ENCODE measurements around the gene FATE1. TPM values are rescaled to one million over a fixed set of nuclear protein-coding genes. Genes with fewer than 3 reads are reported as not detected.

Gene FATE1
- total RNA-seq, 1 donor from 2014 or later: 0.52 TPM

GRCh38 chrX:151702026-151702714, 13.7 kb upstream of the FATE1 start:
- H3K27ac ChIP-seq (ENCODE audit: low read depth, low read length): no peak overlapping the region
- no peak overlapping the region for H3K4me3 ChIP-seq (ENCODE audit: low read length in 3 of 3)
- peaks cover 5 to 8% (median 8%) of the 10 kb centered on the region in 3 donors for H3K4me1 ChIP-seq (ENCODE audit: control insufficient read depth in 3 of 3, insufficient read depth in 3 of 3, low read length in 3 of 3)
- H3K27me3 ChIP-seq (ENCODE audit: control insufficient read depth in 3 of 3, insufficient read depth in 3 of 3, low read length in 3 of 3): no peaks in the 10 kb centered on the region
- H3K9me3 ChIP-seq (ENCODE audit: control insufficient read depth in 3 of 3, low read length in 3 of 3): no peaks in the 10 kb centered on the region
- no peak overlapping the region for H3K9ac ChIP-seq (ENCODE audit: low read depth in 1 of 3, low read length in 3 of 3)
- H3K36me3 ChIP-seq (ENCODE audit: control insufficient read depth in 3 of 3, insufficient read depth in 3 of 3, low read length in 3 of 3): no peaks in the 10 kb centered on the region

- no peaks in the 10 kb centered on the region for H3K27me3 ChIP-seq (ENCODE audit: control insufficient read depth in 3 of 3, insufficient read depth in 3 of 3, low read length in 3 of 3)
- peaks cover 5 to 8% (median 8%) of the 10 kb centered on the region in 3 donors for H3K4me1 ChIP-seq (ENCODE audit: control insufficient read depth in 3 of 3, insufficient read depth in 3 of 3, low read length in 3 of 3)
- H3K4me3 ChIP-seq (ENCODE audit: low read length in 3 of 3): no peak overlapping the region
- no peak overlapping the region for H3K9ac ChIP-seq (ENCODE audit: low read depth in 1 of 3, low read length in 3 of 3)
- H3K36me3 ChIP-seq (ENCODE audit: control insufficient read depth in 3 of 3, insufficient read depth in 3 of 3, low read length in 3 of 3): no peaks in the 10 kb centered on the region
- H3K27ac ChIP-seq (ENCODE audit: low read depth, low read length): no peak overlapping the region
- H3K9me3 ChIP-seq (ENCODE audit: control insufficient read depth in 3 of 3, low read length in 3 of 3): no peaks in the 10 kb centered on the region
Measured at GRCh38 chrX:151702741-151703340, 13.0 kb upstream of the FATE1 start.

GRCh38 chrX:151703487-151703886, 12.3 kb upstream of the FATE1 start:
- no peak overlapping the region for H3K27ac ChIP-seq (ENCODE audit: low read depth, low read length)
- H3K9me3 ChIP-seq (ENCODE audit: control insufficient read depth in 3 of 3, low read length in 3 of 3): no peaks in the 10 kb centered on the region
- peak overlapping the region in 1 of 3 donors; percentile 16 for H3K9ac ChIP-seq (ENCODE audit: low read depth in 1 of 3, low read length in 3 of 3)
- no peaks in the 10 kb centered on the region for H3K36me3 ChIP-seq (ENCODE audit: control insufficient read depth in 3 of 3, insufficient read depth in 3 of 3, low read length in 3 of 3)
- peak overlapping the region in 1 of 3 donors; percentile 38 for H3K4me3 ChIP-seq (ENCODE audit: low read length in 3 of 3)
- H3K27me3 ChIP-seq (ENCODE audit: control insufficient read depth in 3 of 3, insufficient read depth in 3 of 3, low read length in 3 of 3): no peaks in the 10 kb centered on the region
- peaks cover 5 to 8% (median 8%) of the 10 kb centered on the region in 3 donors for H3K4me1 ChIP-seq (ENCODE audit: control insufficient read depth in 3 of 3, insufficient read depth in 3 of 3, low read length in 3 of 3)

GRCh38 chrX:151704041-151704663, 11.7 kb upstream of the FATE1 start:
- H3K9ac ChIP-seq (ENCODE audit: low read depth in 1 of 3, low read length in 3 of 3): peak overlapping the region in 2 of 3 donors; percentile 20 to 45
- H3K4me3 ChIP-seq (ENCODE audit: low read length in 3 of 3): peak overlapping the region; percentile 38 to 58 (median 48)
- no peaks in the 10 kb centered on the region for H3K36me3 ChIP-seq (ENCODE audit: control insufficient read depth in 3 of 3, insufficient read depth in 3 of 3, low read length in 3 of 3)
- no peaks in the 10 kb centered on the region for H3K27me3 ChIP-seq (ENCODE audit: control insufficient read depth in 3 of 3, insufficient read depth in 3 of 3, low read length in 3 of 3)
- H3K9me3 ChIP-seq (ENCODE audit: control insufficient read depth in 3 of 3, low read length in 3 of 3): no peaks in the 10 kb centered on the region
- no peak overlapping the region for H3K27ac ChIP-seq (ENCODE audit: low read depth, low read length)
- H3K4me1 ChIP-seq (ENCODE audit: control insufficient read depth in 3 of 3, insufficient read depth in 3 of 3, low read length in 3 of 3): peaks cover 5 to 8% (median 8%) of the 10 kb centered on the region in 3 donors

DNA sequence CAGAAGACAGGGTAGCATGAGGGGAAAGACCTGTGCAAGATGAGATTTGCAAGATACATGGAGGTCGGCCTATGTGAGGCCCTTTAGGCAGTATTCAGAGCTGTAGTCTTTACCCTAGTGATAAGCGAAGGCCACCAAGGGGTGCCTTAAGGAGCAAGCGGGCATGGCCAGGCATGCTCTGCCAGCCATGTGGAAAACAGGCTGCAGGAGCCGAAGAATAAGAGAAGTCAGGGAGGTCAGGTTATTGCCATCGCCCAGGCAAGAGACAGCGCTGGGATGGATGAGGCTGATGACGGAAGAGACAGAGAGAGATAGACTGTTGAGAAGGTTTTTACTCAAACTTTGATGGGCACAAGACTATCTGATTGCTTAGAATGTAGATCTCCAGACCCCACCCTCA, 7.0 kb upstream of the FATE1 start:
- peaks cover 0 to 4% (median 3%) of the 10 kb centered on the region in 3 donors for H3K4me1 ChIP-seq (ENCODE audit: control insufficient read depth in 3 of 3, insufficient read depth in 3 of 3, low read length in 3 of 3)
- no peak overlapping the region for H3K27ac ChIP-seq (ENCODE audit: low read depth, low read length)
- H3K36me3 ChIP-seq (ENCODE audit: control insufficient read depth in 3 of 3, insufficient read depth in 3 of 3, low read length in 3 of 3): no peaks in the 10 kb centered on the region
- H3K27me3 ChIP-seq (ENCODE audit: control insufficient read depth in 3 of 3, insufficient read depth in 3 of 3, low read length in 3 of 3): peaks cover 0 to 2% (median 0%) of the 10 kb centered on the region in 3 donors
- H3K4me3 ChIP-seq (ENCODE audit: low read length in 3 of 3): no peak overlapping the region
- no peaks in the 10 kb centered on the region for H3K9me3 ChIP-seq (ENCODE audit: control insufficient read depth in 3 of 3, low read length in 3 of 3)
- no peak overlapping the region for H3K9ac ChIP-seq (ENCODE audit: low read depth in 1 of 3, low read length in 3 of 3)

- no peak overlapping the region for H3K4me3 ChIP-seq (ENCODE audit: low read length in 3 of 3)
- H3K36me3 ChIP-seq (ENCODE audit: control insufficient read depth in 3 of 3, insufficient read depth in 3 of 3, low read length in 3 of 3): no peaks in the 10 kb centered on the region
- peaks cover 0 to 4% (median 0%) of the 10 kb centered on the region in 3 donors for H3K4me1 ChIP-seq (ENCODE audit: control insufficient read depth in 3 of 3, insufficient read depth in 3 of 3, low read length in 3 of 3)
- H3K27ac ChIP-seq (ENCODE audit: low read depth, low read length): no peak overlapping the region
- no peaks in the 10 kb centered on the region for H3K9me3 ChIP-seq (ENCODE audit: control insufficient read depth in 3 of 3, low read length in 3 of 3)
- H3K9ac ChIP-seq (ENCODE audit: low read depth in 1 of 3, low read length in 3 of 3): no peak overlapping the region
- peaks cover 0 to 2% (median 0%) of the 10 kb centered on the region in 3 donors for H3K27me3 ChIP-seq (ENCODE audit: control insufficient read depth in 3 of 3, insufficient read depth in 3 of 3, low read length in 3 of 3)
Measured at GRCh38 chrX:151710457-151710856, 5.4 kb upstream of the FATE1 start.

- no peak overlapping the region for H3K9ac ChIP-seq (ENCODE audit: low read depth in 1 of 3, low read length in 3 of 3)
- H3K27ac ChIP-seq (ENCODE audit: low read depth, low read length): no peak overlapping the region
- no peaks in the 10 kb centered on the region for H3K36me3 ChIP-seq (ENCODE audit: control insufficient read depth in 3 of 3, insufficient read depth in 3 of 3, low read length in 3 of 3)
- no peaks in the 10 kb centered on the region for H3K9me3 ChIP-seq (ENCODE audit: control insufficient read depth in 3 of 3, low read length in 3 of 3)
- peaks cover 0 to 2% (median 0%) of the 10 kb centered on the region in 3 donors for H3K27me3 ChIP-seq (ENCODE audit: control insufficient read depth in 3 of 3, insufficient read depth in 3 of 3, low read length in 3 of 3)
- no peak overlapping the region for H3K4me3 ChIP-seq (ENCODE audit: low read length in 3 of 3)
- peaks cover 0 to 4% (median 0%) of the 10 kb centered on the region in 3 donors for H3K4me1 ChIP-seq (ENCODE audit: control insufficient read depth in 3 of 3, insufficient read depth in 3 of 3, low read length in 3 of 3)
Measured at GRCh38 chrX:151711154-151711553, 4.7 kb upstream of the FATE1 start.

GRCh38 chrX:151711787-151712186, 4.0 kb upstream of the FATE1 start:
- Histone ChIP-seq H3K9ac (ENCODE audit: low read depth in 1 of 3, low read length in 3 of 3) (no peak overlapping the region), H3K27me3 (ENCODE audit: control insufficient read depth in 3 of 3, insufficient read depth in 3 of 3, low read length in 3 of 3) (peaks cover 0 to 2% (median 0%) of the 10 kb centered on the region in 3 donors), H3K27ac (ENCODE audit: low read depth, low read length) (no peak overlapping the region), H3K36me3 (ENCODE audit: control insufficient read depth in 3 of 3, insufficient read depth in 3 of 3, low read length in 3 of 3) (no peaks in the 10 kb centered on the region), H3K4me1 (ENCODE audit: control insufficient read depth in 3 of 3, insufficient read depth in 3 of 3, low read length in 3 of 3) (peaks cover 0 to 4% (median 0%) of the 10 kb centered on the region in 3 donors), H3K9me3 (ENCODE audit: control insufficient read depth in 3 of 3, low read length in 3 of 3) (no peaks in the 10 kb centered on the region), H3K4me3 (ENCODE audit: low read length in 3 of 3) (no peak overlapping the region)

- Histone ChIP-seq H3K4me3 (ENCODE audit: low read length in 3 of 3) (no peak overlapping the region), H3K27ac (ENCODE audit: low read depth, low read length) (no peak overlapping the region), H3K9ac (ENCODE audit: low read depth in 1 of 3, low read length in 3 of 3) (no peak overlapping the region), H3K27me3 (ENCODE audit: control insufficient read depth in 3 of 3, insufficient read depth in 3 of 3, low read length in 3 of 3) (peaks cover 0 to 2% (median 0%) of the 10 kb centered on the region in 3 donors), H3K9me3 (ENCODE audit: control insufficient read depth in 3 of 3, low read length in 3 of 3) (no peaks in the 10 kb centered on the region), H3K4me1 (ENCODE audit: control insufficient read depth in 3 of 3, insufficient read depth in 3 of 3, low read length in 3 of 3) (peaks cover 0 to 4% (median 0%) of the 10 kb centered on the region in 3 donors), H3K36me3 (ENCODE audit: control insufficient read depth in 3 of 3, insufficient read depth in 3 of 3, low read length in 3 of 3) (no peaks in the 10 kb centered on the region)
Measured at GRCh38 chrX:151712253-151712652, 3.6 kb upstream of the FATE1 start.

DNA sequence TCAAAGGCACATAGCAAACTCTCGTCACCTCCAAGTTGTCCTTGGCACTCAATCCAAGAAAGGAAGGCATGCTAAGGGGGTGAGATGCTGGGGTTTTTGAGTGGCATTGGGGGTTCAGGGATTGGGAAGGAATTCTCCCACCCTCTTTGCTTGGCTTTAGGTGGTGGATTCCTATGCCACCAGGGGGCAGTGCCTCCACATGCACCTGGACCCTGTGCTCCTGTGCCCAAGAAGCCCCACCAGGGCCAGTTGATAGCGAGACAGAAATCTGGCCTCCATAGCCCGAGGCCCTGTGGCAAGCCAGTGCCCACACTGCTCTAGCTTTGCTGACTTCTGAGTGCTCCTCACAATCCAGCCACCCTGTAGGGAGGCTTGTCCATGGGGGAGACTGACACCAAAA, 2.0 kb upstream of the FATE1 start:
- H3K4me1 ChIP-seq (ENCODE audit: control insufficient read depth in 3 of 3, insufficient read depth in 3 of 3, low read length in 3 of 3): peaks cover 0 to 4% (median 0%) of the 10 kb centered on the region in 3 donors
- no peaks in the 10 kb centered on the region for H3K36me3 ChIP-seq (ENCODE audit: control insufficient read depth in 3 of 3, insufficient read depth in 3 of 3, low read length in 3 of 3)
- no peak overlapping the region for H3K27ac ChIP-seq (ENCODE audit: low read depth, low read length)
- no peak overlapping the region for H3K4me3 ChIP-seq (ENCODE audit: low read length in 3 of 3)
- no peak overlapping the region for H3K9ac ChIP-seq (ENCODE audit: low read depth in 1 of 3, low read length in 3 of 3)
- H3K27me3 ChIP-seq (ENCODE audit: control insufficient read depth in 3 of 3, insufficient read depth in 3 of 3, low read length in 3 of 3): peaks cover 0 to 2% (median 0%) of the 10 kb centered on the region in 3 donors
- H3K9me3 ChIP-seq (ENCODE audit: control insufficient read depth in 3 of 3, low read length in 3 of 3): no peaks in the 10 kb centered on the region

Measured in skeletal muscle tissue (tissue), 4 donors.